Gastroesophageal sphincter (tissue), 3 donors: ENCODE measurements around the gene ROR1.

Experiments
- EP300 ChIP-seq: sonication (generic); formaldehyde crosslinking; IDR thresholded peaks from one replicate; pipeline ENCODE4 v1.6.1; 2017; ENCODE audit warnings: antibody characterized with exemption, mild to moderate bottlenecking
- POLR2A ChIP-seq, 2 donors: fragments of 450-650 bp; IDR thresholded peaks; one replicate each; pipeline ENCODE4 v1.6.1; 2017; ENCODE audit warnings: antibody characterized with exemption in 2 of 2, mild to moderate bottlenecking in 2 of 2, moderate library complexity in 1 of 2
- POLR2AphosphoS5 ChIP-seq: sonication (generic); formaldehyde crosslinking; IDR thresholded peaks from one replicate; pipeline ENCODE4 v1.6.1; 2017; ENCODE audit warnings: antibody characterized with exemption
- TF ChIP-seq, protein P1 (sequence below), 4 experiments: fragments of 200-600 bp in 2 of 4; fragments of 450-650 bp in 2 of 4; sonication (generic) in 1 of 4; IDR thresholded peaks; one replicate each; pipeline ENCODE4 v1.5.1; 2017 to 2019; ENCODE audit warnings: antibody characterized with exemption in 4 of 4, mild to moderate bottlenecking in 2 of 4, moderate library complexity in 2 of 4

DNA sequence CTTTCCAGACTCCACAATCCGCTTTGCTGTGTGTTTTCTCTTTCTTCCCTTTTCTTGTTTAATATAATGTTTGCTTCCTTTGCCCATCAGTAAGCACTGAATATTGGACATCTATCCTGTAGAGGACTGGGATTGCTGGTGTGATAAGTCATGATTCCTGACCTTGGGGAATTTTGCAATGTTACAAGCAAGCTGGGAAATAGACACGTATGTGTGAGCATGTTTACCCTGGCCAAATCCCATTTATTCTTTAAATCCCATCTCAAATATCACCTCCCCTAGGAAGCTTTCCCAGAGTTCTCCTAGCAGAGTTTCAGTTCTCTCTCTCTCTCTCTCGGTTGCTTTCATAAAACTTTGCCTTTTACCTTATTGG, 155.3 kb downstream of the ROR1 start:
- no peak for TF ChIP-seq POLR2AphosphoS5
- TF ChIP-seq, protein P1, sequence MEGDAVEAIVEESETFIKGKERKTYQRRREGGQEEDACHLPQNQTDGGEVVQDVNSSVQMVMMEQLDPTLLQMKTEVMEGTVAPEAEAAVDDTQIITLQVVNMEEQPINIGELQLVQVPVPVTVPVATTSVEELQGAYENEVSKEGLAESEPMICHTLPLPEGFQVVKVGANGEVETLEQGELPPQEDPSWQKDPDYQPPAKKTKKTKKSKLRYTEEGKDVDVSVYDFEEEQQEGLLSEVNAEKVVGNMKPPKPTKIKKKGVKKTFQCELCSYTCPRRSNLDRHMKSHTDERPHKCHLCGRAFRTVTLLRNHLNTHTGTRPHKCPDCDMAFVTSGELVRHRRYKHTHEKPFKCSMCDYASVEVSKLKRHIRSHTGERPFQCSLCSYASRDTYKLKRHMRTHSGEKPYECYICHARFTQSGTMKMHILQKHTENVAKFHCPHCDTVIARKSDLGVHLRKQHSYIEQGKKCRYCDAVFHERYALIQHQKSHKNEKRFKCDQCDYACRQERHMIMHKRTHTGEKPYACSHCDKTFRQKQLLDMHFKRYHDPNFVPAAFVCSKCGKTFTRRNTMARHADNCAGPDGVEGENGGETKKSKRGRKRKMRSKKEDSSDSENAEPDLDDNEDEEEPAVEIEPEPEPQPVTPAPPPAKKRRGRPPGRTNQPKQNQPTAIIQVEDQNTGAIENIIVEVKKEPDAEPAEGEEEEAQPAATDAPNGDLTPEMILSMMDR (IDR thresholded peaks at IDR 0.05) = no peak
- no peak for TF ChIP-seq POLR2A (IDR thresholded peaks at IDR 0.05)
- no peak for TF ChIP-seq EP300
